IMR-90 (cell line): Measurements from ENCODE around the gene EXOC6. TPM values are rescaled to one million over a fixed set of nuclear protein-coding genes. Genes with fewer than 3 reads are reported as not detected.

Source experiments
- ATAC-seq: fragments of 200-7000 bp; cut with Tn5 transposase; 2 replicates; pipeline ENCODE4 v1.9.1; 2020; ENCODE audit warnings: low read depth, mild to moderate bottlenecking, moderate library complexity
- BruUV-seq: library from RNA; stranded (reverse); fragments of 400-500 nt; replicated peaks from 2 replicates; lab custom pipeline; 2021; lab: Mats Ljungman, UMichigan
- CTCF ChIA-PET: fragments of 300-600 bp; formaldehyde crosslinking; extraction: SDS; loops from one replicate; lab custom pipeline; 2021; ENCODE audit warnings: antibody characterized with exemption; lab: Yijun Ruan, JAX
- POLR2A ChIA-PET: fragments of 300-600 bp; sonication (Branson Sonifier 250); formaldehyde crosslinking; loops from one replicate; lab custom pipeline; 2022; ENCODE audit warnings: antibody characterized with exemption; ENCODE audit not compliant: unreplicated experiment; lab: Charles Lee
- DNase-seq: peaks from one replicate; pipeline ENCODE4 v3.0.0; 2013
- H2AFZ ChIP-seq: replicated peaks from 2 replicates; pipeline ENCODE3; 2013; ENCODE audit warnings: low read length, mild to moderate bottlenecking; ENCODE audit not compliant: poor library complexity
- H2AK5ac ChIP-seq: 2 replicates; pipeline ENCODE4 v1.6.1; 2013; ENCODE audit warnings: low read depth, low read length, inconsistent platforms
- H2AK9ac ChIP-seq: replicated peaks from 2 replicates; pipeline ENCODE3; 2013; ENCODE audit warnings: mild to moderate bottlenecking, low read depth, low read length, moderate library complexity; ENCODE audit not compliant: poor library complexity
- H2BK120ac ChIP-seq: 2 replicates; pipeline ENCODE4 v1.6.1; 2013; ENCODE audit warnings: low read depth, low read length, inconsistent platforms
- H2BK15ac ChIP-seq: 3 replicates; pipeline ENCODE4 v1.6.1; 2013; ENCODE audit warnings: low read depth, low read length, inconsistent platforms
- H2BK20ac ChIP-seq: 2 replicates; pipeline ENCODE4 v1.6.1; 2013; ENCODE audit warnings: low read depth, mild to moderate bottlenecking, inconsistent platforms, low read length, moderate library complexity
- H2BK5ac ChIP-seq: 2 replicates; pipeline ENCODE4 v1.6.1; 2013; ENCODE audit warnings: mild to moderate bottlenecking, low read depth, low read length, inconsistent platforms; ENCODE audit not compliant: poor library complexity, severe bottlenecking
- H3K14ac ChIP-seq: replicated peaks from 2 replicates; pipeline ENCODE4 v1.6.1; 2013; ENCODE audit warnings: low read depth, low read length, inconsistent platforms
- H3K18ac ChIP-seq: 2 replicates; pipeline ENCODE4 v1.6.1; 2013; ENCODE audit warnings: low read depth, low read length, control low read depth
- H3K23ac ChIP-seq: 2 replicates; pipeline ENCODE4 v1.6.1; 2013; ENCODE audit warnings: low read depth, low read length, inconsistent platforms
- H3K27ac ChIP-seq: 2 replicates; pipeline ENCODE4 v1.5.1; 2013; ENCODE audit warnings: mild to moderate bottlenecking, control low read depth, low read length; ENCODE audit not compliant: insufficient read depth
- H3K27me3 ChIP-seq: 2 replicates; pipeline ENCODE4 v1.6.1; 2013; ENCODE audit warnings: low read length; ENCODE audit not compliant: control insufficient read depth, insufficient read depth
- H3K36me3 ChIP-seq: 2 replicates; pipeline ENCODE4 v1.6.1; 2013; ENCODE audit warnings: low read length, mixed read lengths; ENCODE audit not compliant: control insufficient read depth, insufficient read depth
- H3K4ac ChIP-seq: 2 replicates; pipeline ENCODE4 v1.6.1; 2013; ENCODE audit warnings: low read depth, low read length, inconsistent platforms
- H3K4me1 ChIP-seq: 2 replicates; pipeline ENCODE4 v1.6.1; 2013; ENCODE audit warnings: low read length, mixed read lengths; ENCODE audit not compliant: control insufficient read depth, insufficient read depth
- H3K4me2 ChIP-seq: 2 replicates; pipeline ENCODE4 v1.6.1; 2013; ENCODE audit warnings: low read depth, mild to moderate bottlenecking, control low read depth, low read length, moderate library complexity
- H3K4me3 ChIP-seq: 2 replicates; pipeline ENCODE4 v1.5.1; 2013; ENCODE audit warnings: low read depth, mild to moderate bottlenecking, control low read depth, low read length, moderate library complexity; ENCODE audit not compliant: insufficient read depth
- H3K56ac ChIP-seq: 2 replicates; pipeline ENCODE4 v1.6.1; 2013; ENCODE audit warnings: low read length, inconsistent platforms; ENCODE audit not compliant: insufficient read depth; ENCODE audit errors: extremely low read depth
- H3K79me1 ChIP-seq, 2 experiments: 2 replicates each; pipeline ENCODE4 v1.6.1; 2013; ENCODE audit warnings: low read length in 2 of 2, inconsistent platforms in 1 of 2, low read depth in 1 of 2
- H3K9ac ChIP-seq: 2 replicates; pipeline ENCODE4 v1.6.1; 2013; ENCODE audit warnings: low read depth, low read length, control low read depth
- H3K9me1 ChIP-seq: 2 replicates; pipeline ENCODE4 v1.6.1; 2013; ENCODE audit warnings: low read length, inconsistent platforms; ENCODE audit not compliant: insufficient read depth
- H3K9me3 ChIP-seq: 2 replicates; pipeline ENCODE4 v1.6.1; 2013; ENCODE audit warnings: low read length; ENCODE audit not compliant: control insufficient read depth, insufficient read depth
- H4K20me1 ChIP-seq: 2 replicates; pipeline ENCODE4 v1.6.1; 2013; ENCODE audit warnings: low read length, inconsistent platforms; ENCODE audit not compliant: insufficient read depth
- H4K5ac ChIP-seq: 2 replicates; pipeline ENCODE4 v1.6.1; 2013; ENCODE audit warnings: mild to moderate bottlenecking, low read depth, low read length, control low read depth
- H4K8ac ChIP-seq, 2 experiments: 2 replicates each; pipeline ENCODE4 v1.6.1; 2013; ENCODE audit warnings: low read depth in 2 of 2, low read length in 2 of 2, control low read depth in 1 of 2, inconsistent platforms in 1 of 2
- H4K91ac ChIP-seq: 2 replicates; pipeline ENCODE4 v1.6.1; 2013; ENCODE audit warnings: low read depth, low read length, inconsistent platforms; ENCODE audit not compliant: insufficient read depth
- BHLHE40 ChIP-seq: fragments of 150-350 bp; IDR thresholded peaks from 2 replicates; pipeline ENCODE4 v1.6.1; 2016; ENCODE audit warnings: mild to moderate bottlenecking, low read depth, low read length
- CEBPB ChIP-seq: IDR thresholded peaks from 2 replicates; pipeline ENCODE4 v1.6.1; 2012; ENCODE audit warnings: low read depth, low read length, improper control_type of control experiment
- CHD1 ChIP-seq: IDR thresholded peaks from 2 replicates; pipeline ENCODE4 v1.6.1; 2012; ENCODE audit warnings: low read depth, low read length, improper control_type of control experiment
- CTCF ChIP-seq: conservative IDR thresholded peaks from 2 replicates; pipeline ENCODE4 v1.5.1; 2012; ENCODE audit warnings: mild to moderate bottlenecking, low read depth, low read length, improper control_type of control experiment
- FOS ChIP-seq: fragments of 150-350 bp; IDR thresholded peaks from 2 replicates; pipeline ENCODE4 v1.6.1; 2016; ENCODE audit warnings: low read depth, low read length
- MAZ ChIP-seq: IDR thresholded peaks from 2 replicates; pipeline ENCODE4 v1.6.1; 2012; ENCODE audit warnings: low read depth, mild to moderate bottlenecking, low read length, improper control_type of control experiment, moderate library complexity, borderline replicate concordance
- MXI1 ChIP-seq: IDR thresholded peaks from 2 replicates; pipeline ENCODE4 v1.6.1; 2012; ENCODE audit warnings: low read depth, mild to moderate bottlenecking, low read length, moderate library complexity, borderline replicate concordance
- NFE2L2 ChIP-seq: fragments of 150-350 bp; IDR thresholded peaks from 2 replicates; pipeline ENCODE4 v1.6.1; 2016; ENCODE audit warnings: low read depth, mild to moderate bottlenecking, low read length
- POLR2A ChIP-seq: IDR thresholded peaks from 2 replicates; pipeline ENCODE4 v1.6.1; 2012; ENCODE audit warnings: mild to moderate bottlenecking, low read depth, low read length
- RAD21 ChIP-seq: IDR thresholded peaks from 2 replicates; pipeline ENCODE4 v1.6.1; 2012; ENCODE audit warnings: low read length, improper control_type of control experiment
- RCOR1 ChIP-seq: IDR thresholded peaks from 2 replicates; pipeline ENCODE4 v1.6.1; 2012; ENCODE audit warnings: mild to moderate bottlenecking, low read length, improper control_type of control experiment; ENCODE audit not compliant: insufficient replicate concordance
- RFX5 ChIP-seq: IDR thresholded peaks from 2 replicates; pipeline ENCODE4 v1.8.0; 2012; ENCODE audit warnings: low read depth, mild to moderate bottlenecking, low read length, moderate library complexity
- SMC3 ChIP-seq: fragments of 150-350 bp; IDR thresholded peaks from 2 replicates; pipeline ENCODE4 v1.6.1; 2016; ENCODE audit warnings: low read depth, mild to moderate bottlenecking, antibody characterized with exemption, low read length, moderate library complexity
- USF2 ChIP-seq: fragments of 150-350 bp; IDR thresholded peaks from 2 replicates; pipeline ENCODE4 v1.6.1; 2017; ENCODE audit warnings: mild to moderate bottlenecking, antibody characterized with exemption, low read length, low read depth
- WGBS, 2 experiments: methylation state at CpG; one replicate each; pipeline versions ENCODE4 v1.1.5 to v1.1.7; 2013; ENCODE audit warnings: missing lambda C conversion rate in 2 of 2; ENCODE audit not compliant: insufficient read length in 1 of 2; ENCODE audit errors: extremely low coverage in 2 of 2; 5-methylcytosine and 5-hydroxymethylcytosine counted together
- dilution Hi-C: fragments of 300-500 bp; cut with HindIII; formaldehyde crosslinking; loops from one replicate; pipeline ENCODE4 v1.14.3; 2018; ENCODE audit warnings: low sequenced_read_pairs; ENCODE audit not compliant: unreplicated experiment
- in situ Hi-C: fragments of 300-500 bp; cut with MboI; formaldehyde crosslinking; loops from 3 replicates; pipeline ENCODE4 v1.14.3; 2019; ENCODE audit warnings: low sequenced_read_pairs, inconsistent platforms, mixed read lengths
- intact Hi-C: fragments of 100-400 bp; cut with micrococcal nuclease; formaldehyde crosslinking; loops from 2 replicates; pipeline ENCODE4 v1.10.0; 2022
- polyA plus RNA-seq, 3 experiments: library from polyadenylated mRNA; depleted of rRNA; stranded (reverse); fragments of >200 nt; gene quantifications; 2 replicates each; pipeline ENCODE4 v1.2.3, GENCODE V29; 2012; ENCODE audit warnings: low replicate concordance in 1 of 3
- total RNA-seq: library from RNA; depleted of rRNA; stranded (reverse); fragments of >200 nt; gene quantifications from 2 replicates; pipeline ENCODE4 v1.2.3, GENCODE V29; 2012

EXOC6 gene
- total and polyA plus RNA-seq, 2 of the 4 experiments (the other 2 are of a cell fraction): 4.5 to 11.5 TPM

GRCh38 chr10:92830478-92831389 lies 17.6 kb upstream of the EXOC6 start (continued):
- TF ChIP-seq MXI1: no peak
- no peak for TF ChIP-seq SMC3
- TF ChIP-seq POLR2A: no peak

- Histone ChIP-seq H3K4me2 (no peak overlapping the region), H3K27ac (no peak overlapping the region), H3K9me1 (peaks cover 9% of the 10 kb centered on the region; the same call in 1 of the 2 replicates), H4K5ac (no peak overlapping the region), H3K4me1 (peaks cover 19% of the 10 kb centered on the region), H4K20me1 (no peaks in the 10 kb centered on the region), H4K8ac (no peak overlapping the region), H2AK5ac (peak overlapping the region; percentile 66; the same call in 1 of the 2 replicates), H2BK120ac (no peak overlapping the region), H2AK9ac (no peak overlapping the region), H2BK15ac (no peak overlapping the region), H3K36me3 (no peaks in the 10 kb centered on the region), H3K18ac (no peak overlapping the region), H3K9me3 (no peaks in the 10 kb centered on the region), H2AFZ (no peak overlapping the region), H3K56ac (no peak overlapping the region), H3K79me1 (peaks cover 0 to 3% of the 10 kb centered on the region in 2 experiments; a peak in 1 of 4 replicates), H3K23ac (no peak overlapping the region), H3K27me3 (no peaks in the 10 kb centered on the region), H3K9ac (no peak overlapping the region), H2BK20ac (no peak overlapping the region), H2BK5ac (no peak overlapping the region), H4K91ac (no peak overlapping the region), H3K4me3 (no peak overlapping the region), H3K4ac (no peak overlapping the region), H3K14ac (no peak overlapping the region)
- in situ Hi-C loops: no loop called here
- dilution Hi-C loops: no loop called here
- POLR2A ChIA-PET: no interaction called here
- ATAC-seq (no peak), DNase-seq (no peak)
- no CpG with 5 or more reads among the region's 10 CpGs for WGBS, 2 experiments
- CTCF ChIA-PET: no interaction called here
- intact Hi-C loops: loop anchor here (5.0 kb wide), 1 partner anchor 240 kb away; the partner anchor contains the start of gene KIF11
- no TSS peak for BruUV-seq
- TF ChIP-seq MXI1 (no peak), USF2 (no peak), RAD21 (no peak), MAZ (no peak), CHD1 (no peak), CEBPB (no peak), FOS (no peak), CTCF (no peak), POLR2A (no peak), NFE2L2 (no peak), RCOR1 (no peak), RFX5 (no peak), BHLHE40 (no peak)
Measured at GRCh38 chr10:92832121-92832520, 16.2 kb upstream of the EXOC6 start.
